ENCODE data around the gene RACK1.
A peak's percentile ranks its signal among the peaks of the same experiment; 100 is the strongest.
"Not testable (repeated sequence)": the region's sequence is repeated elsewhere in the genome, so short reads cannot be mapped to it uniquely, and the experiment has no call there.

Gene RACK1

DNA sequence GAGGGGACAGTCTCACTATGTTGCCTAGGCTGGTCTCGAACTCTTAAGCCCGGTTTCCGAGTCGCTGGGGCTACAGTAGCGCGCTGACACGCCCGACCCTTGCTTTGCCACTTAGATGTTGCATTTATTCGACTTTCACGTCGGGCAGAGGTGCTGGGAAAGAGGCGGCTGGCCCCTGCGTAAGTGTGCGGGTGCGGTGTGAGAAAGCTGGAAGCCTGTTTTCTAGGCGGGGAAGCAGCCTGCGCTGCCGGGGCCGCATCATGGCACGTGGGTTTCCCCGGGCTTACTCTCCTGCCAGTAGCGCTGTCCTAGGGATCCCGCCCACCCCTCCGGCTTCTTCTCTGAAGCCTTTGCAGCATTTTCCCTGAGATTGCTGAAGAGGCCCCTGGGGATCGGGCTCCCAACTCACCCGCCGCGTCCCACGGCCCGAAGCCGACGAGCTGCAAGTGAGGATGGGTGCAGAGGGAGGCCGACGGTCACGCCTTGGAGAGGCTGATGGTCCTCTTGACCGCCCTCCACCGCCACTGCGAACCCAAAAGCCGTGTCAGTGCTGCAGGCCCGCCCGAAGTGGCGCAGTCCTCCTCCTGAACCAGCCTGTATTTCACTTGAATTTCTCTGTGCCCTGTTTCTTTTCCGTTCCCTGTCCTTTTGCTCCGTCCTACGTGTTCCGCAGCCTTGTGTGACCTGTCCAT, 26.4 kb downstream of the RACK1 start:
- TF ChIP-seq CTCF (conservative IDR thresholded peaks at IDR 0.05; ENCODE audit: low read length): peak; percentile 24
- H3K4me3 ChIP-seq (ENCODE audit: low read length): peak overlapping the region; percentile 51
- DNase-seq (ENCODE audit: low read depth): peak; percentile 48

GRCh38 chr5:181215997-181216989, 27.4 kb downstream of the RACK1 start:
- DNase-seq (ENCODE audit: low read depth): no peak
- no peak for TF ChIP-seq CTCF (conservative IDR thresholded peaks at IDR 0.05; ENCODE audit: low read length)
- H3K4me3 ChIP-seq (ENCODE audit: low read length): peak overlapping the region; percentile 51

- not testable (repeated sequence) for DNase-seq (ENCODE audit: low read depth); H3K4me3 ChIP-seq (ENCODE audit: low read length)
Observed at GRCh38 chr5:181214249-181214648, 29.5 kb downstream of the RACK1 start.

DNA sequence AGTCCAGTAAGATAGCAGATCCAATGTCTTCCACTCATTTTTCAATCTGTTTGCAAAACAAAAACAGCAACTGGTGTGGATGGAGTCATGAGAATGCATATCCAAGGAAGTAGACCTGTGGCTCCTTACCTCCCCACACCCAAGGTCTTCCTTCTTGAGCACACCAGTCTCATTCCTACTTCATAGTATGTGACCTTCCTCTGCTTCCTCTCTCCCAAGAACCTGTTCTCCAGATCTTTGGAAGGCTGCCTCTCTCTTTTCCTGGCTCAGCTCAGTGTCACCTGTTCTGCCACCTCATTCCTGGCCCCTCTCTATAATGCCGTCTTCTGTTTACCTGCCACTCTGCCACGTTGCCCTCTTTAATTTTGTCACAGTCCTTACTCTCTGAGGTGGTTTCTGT, 30.8 kb downstream of the RACK1 start:
- TF ChIP-seq CTCF (conservative IDR thresholded peaks at IDR 0.05; ENCODE audit: low read length): no peak
- no peak for DNase-seq (ENCODE audit: low read depth)
- no peak overlapping the region for H3K4me3 ChIP-seq (ENCODE audit: low read length)

- no peak for TF ChIP-seq CTCF (conservative IDR thresholded peaks at IDR 0.05; ENCODE audit: low read length)
- H3K4me3 ChIP-seq (ENCODE audit: low read length): no peak overlapping the region
- no peak for DNase-seq (ENCODE audit: low read depth)
Observed at GRCh38 chr5:181212080-181212479, 31.6 kb downstream of the RACK1 start.

GRCh38 chr5:181211208-181211607, 32.5 kb downstream of the RACK1 start:
- TF ChIP-seq CTCF (conservative IDR thresholded peaks at IDR 0.05; ENCODE audit: low read length): no peak
- DNase-seq (ENCODE audit: low read depth): no peak
- no peak overlapping the region for H3K4me3 ChIP-seq (ENCODE audit: low read length)

- H3K4me3 ChIP-seq (ENCODE audit: low read length): not testable (repeated sequence)
Observed at GRCh38 chr5:181210698-181211097, 33.0 kb downstream of the RACK1 start.

DNA sequence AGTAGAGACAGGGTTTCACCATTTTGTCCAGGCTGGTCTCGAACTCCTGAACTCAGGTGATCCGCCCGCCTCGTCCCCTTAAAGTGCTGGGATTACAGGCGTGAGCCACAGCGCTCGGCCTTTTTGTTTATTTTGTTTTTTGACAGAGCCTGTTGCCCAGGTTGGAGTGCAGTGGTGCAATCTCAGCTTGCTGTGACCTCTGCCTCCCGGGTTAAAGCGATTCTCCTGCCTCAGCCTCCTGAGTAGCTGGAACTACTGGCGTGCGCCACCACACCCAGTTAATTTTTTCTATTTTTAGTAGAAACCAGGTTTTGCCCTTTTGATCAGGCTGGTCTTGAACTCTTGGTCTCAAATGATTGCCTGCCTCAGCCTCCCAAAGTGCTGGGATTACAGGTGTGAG, 33.6 kb downstream of the RACK1 start:
- not testable (repeated sequence) for DNase-seq (ENCODE audit: low read depth); H3K4me3 ChIP-seq (ENCODE audit: low read length)

More at GRCh38 chr5:181210698-181211097, 33.0 kb downstream of the RACK1 start:
- DNase-seq (ENCODE audit: low read depth): not testable (repeated sequence)

DNA sequence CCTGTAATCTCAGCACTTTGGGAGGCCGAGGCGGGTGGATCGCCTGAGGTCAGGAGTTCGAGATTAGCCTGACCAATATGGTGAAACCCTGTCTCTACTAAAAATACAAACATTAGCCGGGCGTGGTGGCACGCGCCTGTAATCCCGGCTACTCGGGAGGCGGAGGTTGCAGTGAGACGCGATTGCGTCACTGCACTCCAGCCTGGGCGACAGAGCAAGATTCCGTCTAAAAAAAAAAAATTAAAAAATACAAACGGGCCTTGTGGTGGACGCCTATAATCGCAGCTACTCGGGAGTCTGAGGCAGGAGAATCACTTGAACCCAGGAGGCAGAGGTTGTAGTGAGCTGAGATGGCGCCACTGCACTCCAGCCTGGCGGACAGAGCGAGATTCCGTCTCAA, 34.7 kb downstream of the RACK1 start:
- not testable (repeated sequence) for H3K4me3 ChIP-seq (ENCODE audit: low read length); DNase-seq (ENCODE audit: low read depth)
